Cardiac muscle cell (in vitro differentiated cells and primary cell): ENCODE measurements around the gene ZNF835. TPM values are rescaled to one million over a fixed set of nuclear protein-coding genes. Genes with fewer than 3 reads are reported as not detected.

Source experiments
- DNase-seq, 2 donors: peaks; one replicate each; pipeline versions ENCODE4 v3.0.0 to v3.0.0-alpha.2; 2010 to 2017; ENCODE audit warnings: low read depth in 1 of 2, low spot score in 1 of 2
- H3K27ac ChIP-seq: fragments of 200-600 bp; sonication (generic); 2 replicates; pipeline ENCODE4 v1.5.1; 2016
- H3K27me3 ChIP-seq: fragments of 200-600 bp; sonication (generic); 2 replicates; pipeline ENCODE4 v1.6.0; 2016; ENCODE audit warnings: control low read depth
- H3K36me3 ChIP-seq: fragments of 200-600 bp; sonication (generic); 2 replicates; pipeline ENCODE4 v1.5.1; 2016; ENCODE audit warnings: control low read depth
- H3K4me1 ChIP-seq: fragments of 200-600 bp; sonication (generic); 2 replicates; pipeline ENCODE4 v1.8.1; 2017; ENCODE audit warnings: low read depth, mild to moderate bottlenecking, mixed run types
- H3K4me3 ChIP-seq: fragments of 200-600 bp; sonication (generic); 2 replicates; pipeline ENCODE4 v1.5.1; 2016; ENCODE audit warnings: mild to moderate bottlenecking
- H3K9me3 ChIP-seq: fragments of 200-600 bp; sonication (generic); 2 replicates; pipeline ENCODE4 v1.5.1; 2017; ENCODE audit warnings: low read depth, mild to moderate bottlenecking, control low read depth
- polyA plus RNA-seq: library from polyadenylated mRNA; unstranded; fragments of >200 nt; fragmentation: Nextera tagmentation; extraction: Ambion mirVana; gene quantifications from 2 replicates; pipeline ENCODE4 v1.2.1, GENCODE V29; 2016
- total RNA-seq: library from RNA; depleted of rRNA; stranded (reverse); fragments of >200 nt; gene quantifications from 2 replicates; pipeline ENCODE4 v1.2.3, GENCODE V29; 2016
- TF ChIP-seq, protein P1 (sequence below): IDR thresholded peaks from 2 replicates; pipeline ENCODE4 v1.5.1; 2012; ENCODE audit warnings: low read depth, mild to moderate bottlenecking, low read length

The ZNF835 gene
- total and polyA plus RNA-seq, 2 experiments from 2014 or later = 0.98 TPM; not detected in 1

- no peak overlapping the region for H3K27ac ChIP-seq
- no peaks in the 10 kb centered on the region for H3K9me3 ChIP-seq
- no peak overlapping the region for H3K4me3 ChIP-seq
- H3K36me3 ChIP-seq = peaks cover 16% of the 10 kb centered on the region
- TF ChIP-seq, protein P1, sequence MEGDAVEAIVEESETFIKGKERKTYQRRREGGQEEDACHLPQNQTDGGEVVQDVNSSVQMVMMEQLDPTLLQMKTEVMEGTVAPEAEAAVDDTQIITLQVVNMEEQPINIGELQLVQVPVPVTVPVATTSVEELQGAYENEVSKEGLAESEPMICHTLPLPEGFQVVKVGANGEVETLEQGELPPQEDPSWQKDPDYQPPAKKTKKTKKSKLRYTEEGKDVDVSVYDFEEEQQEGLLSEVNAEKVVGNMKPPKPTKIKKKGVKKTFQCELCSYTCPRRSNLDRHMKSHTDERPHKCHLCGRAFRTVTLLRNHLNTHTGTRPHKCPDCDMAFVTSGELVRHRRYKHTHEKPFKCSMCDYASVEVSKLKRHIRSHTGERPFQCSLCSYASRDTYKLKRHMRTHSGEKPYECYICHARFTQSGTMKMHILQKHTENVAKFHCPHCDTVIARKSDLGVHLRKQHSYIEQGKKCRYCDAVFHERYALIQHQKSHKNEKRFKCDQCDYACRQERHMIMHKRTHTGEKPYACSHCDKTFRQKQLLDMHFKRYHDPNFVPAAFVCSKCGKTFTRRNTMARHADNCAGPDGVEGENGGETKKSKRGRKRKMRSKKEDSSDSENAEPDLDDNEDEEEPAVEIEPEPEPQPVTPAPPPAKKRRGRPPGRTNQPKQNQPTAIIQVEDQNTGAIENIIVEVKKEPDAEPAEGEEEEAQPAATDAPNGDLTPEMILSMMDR = no peak
- H3K4me1 ChIP-seq = no peaks in the 10 kb centered on the region
- DNase-seq = no peak
- no peaks in the 10 kb centered on the region for H3K27me3 ChIP-seq
These were observed 48.6 kb downstream of the ZNF835 start for GRCh38 chr19:56623006-56623405.

- DNase-seq = no peak
- no peaks in the 10 kb centered on the region for H3K9me3 ChIP-seq
- H3K27me3 ChIP-seq = no peaks in the 10 kb centered on the region
- H3K4me1 ChIP-seq = no peaks in the 10 kb centered on the region
- no peak overlapping the region for H3K4me3 ChIP-seq
- TF ChIP-seq, protein P1 = no peak
- H3K27ac ChIP-seq = no peak overlapping the region
- peaks cover 16% of the 10 kb centered on the region for H3K36me3 ChIP-seq
These were observed 49.2 kb downstream of the ZNF835 start for GRCh38 chr19:56622374-56622773.

- TF ChIP-seq, protein P1 = no peak
- Histone ChIP-seq H3K36me3 (peaks cover 16% of the 10 kb centered on the region), H3K9me3 (no peaks in the 10 kb centered on the region), H3K27ac (no peak overlapping the region), H3K4me3 (no peak overlapping the region), H3K4me1 (no peaks in the 10 kb centered on the region), H3K27me3 (no peaks in the 10 kb centered on the region)
- no peak for DNase-seq
These were observed 52.4 kb downstream of the ZNF835 start for GRCh38 chr19:56619121-56619520.

GRCh38 chr19:56617531-56617930, 54.0 kb downstream of the ZNF835 start:
- peaks cover 6% of the 10 kb centered on the region for H3K36me3 ChIP-seq
- no peak for DNase-seq
- H3K4me1 ChIP-seq = no peaks in the 10 kb centered on the region
- TF ChIP-seq, protein P1 = no peak
- H3K4me3 ChIP-seq = no peak overlapping the region
- H3K9me3 ChIP-seq = no peaks in the 10 kb centered on the region
- no peaks in the 10 kb centered on the region for H3K27me3 ChIP-seq
- no peak overlapping the region for H3K27ac ChIP-seq

GRCh38 chr19:56613639-56614038, 57.9 kb downstream of the ZNF835 start:
- no peaks in the 10 kb centered on the region for H3K9me3 ChIP-seq
- TF ChIP-seq, protein P1 = no peak
- no peak for DNase-seq
- H3K27ac ChIP-seq = no peak overlapping the region
- H3K4me3 ChIP-seq = no peak overlapping the region
- no peaks in the 10 kb centered on the region for H3K4me1 ChIP-seq
- no peaks in the 10 kb centered on the region for H3K27me3 ChIP-seq
- no peaks in the 10 kb centered on the region for H3K36me3 ChIP-seq

GRCh38 chr19:56612737-56613136, 58.8 kb downstream of the ZNF835 start:
- Histone ChIP-seq H3K4me3 (no peak overlapping the region), H3K4me1 (no peaks in the 10 kb centered on the region), H3K9me3 (no peaks in the 10 kb centered on the region), H3K27me3 (no peaks in the 10 kb centered on the region), H3K36me3 (no peaks in the 10 kb centered on the region), H3K27ac (no peak overlapping the region)
- DNase-seq = no peak
- TF ChIP-seq, protein P1 = no peak
